ENCODE measurements around the gene LSS. TPM values are rescaled to one million over a fixed set of nuclear protein-coding genes. Genes with fewer than 3 reads are reported as not detected.

LSS gene
- polyA plus RNA-seq, 1 donor from 2014 or later: 13.5 TPM

DNA sequence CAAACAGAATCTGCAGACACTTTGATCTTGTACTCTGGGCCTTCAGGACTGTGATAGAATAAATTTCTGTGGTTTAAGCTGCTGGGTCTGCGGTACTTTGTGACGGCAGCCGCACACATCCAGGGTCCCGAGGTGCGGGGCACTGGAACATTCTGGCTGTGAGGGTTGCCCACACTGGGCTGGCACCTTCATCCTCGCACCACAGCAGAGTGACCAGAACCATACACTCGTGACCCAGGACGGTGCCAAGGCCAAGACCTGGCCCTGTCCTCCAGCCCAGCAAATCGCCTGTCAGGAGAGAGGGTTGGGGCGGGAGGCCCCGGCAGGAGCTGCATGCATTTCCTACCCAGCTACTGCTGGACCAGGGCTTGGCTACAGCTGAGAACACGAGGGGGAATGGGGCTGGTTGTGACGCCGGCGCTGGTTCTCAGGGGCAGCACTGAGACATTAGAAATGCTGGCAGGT is 70.6 kb downstream of the LSS start:
- Mint-ChIP-seq H3K9me3 (no peaks in the 10 kb centered on the region), H3K36me3 (peaks cover 3% of the 10 kb centered on the region), H3K27ac (no peak overlapping the region), H3K4me3 (no peak overlapping the region), H3K4me1 (peaks cover 0 to 1% (median 0%) of the 10 kb centered on the region in 3 donors), H3K27me3 (peaks cover 3% of the 10 kb centered on the region)

DNA sequence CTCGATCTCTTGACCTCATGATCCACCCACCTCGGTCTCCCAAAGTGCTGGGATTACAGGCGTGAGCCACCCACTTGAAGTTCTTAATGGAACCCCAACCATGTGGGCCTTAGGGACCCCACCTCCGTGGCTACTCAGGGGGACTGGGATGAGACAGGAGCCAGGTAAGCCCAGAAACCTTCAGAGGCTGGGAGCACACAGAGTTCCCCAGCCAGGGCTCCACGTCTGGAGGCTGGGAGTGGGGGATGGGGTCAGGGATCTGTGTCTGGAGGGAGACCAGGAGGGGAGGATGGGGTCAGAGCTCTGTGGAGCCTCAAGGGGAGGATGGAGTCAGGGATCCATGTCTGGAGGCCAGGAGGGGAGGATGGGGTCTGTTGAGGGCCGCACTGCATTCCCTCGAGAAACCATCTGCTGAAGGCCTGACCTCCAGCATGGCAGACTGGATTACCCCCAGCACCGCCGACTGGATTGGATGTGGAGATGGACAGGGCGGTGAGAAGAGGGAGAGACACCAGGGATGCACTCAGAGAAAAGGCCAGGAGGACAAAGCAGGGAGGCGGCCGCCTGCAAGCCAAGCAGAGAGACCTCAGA is 71.1 kb downstream of the LSS start:
- H3K36me3 Mint-ChIP-seq: peaks cover 2% of the 10 kb centered on the region

DNA sequence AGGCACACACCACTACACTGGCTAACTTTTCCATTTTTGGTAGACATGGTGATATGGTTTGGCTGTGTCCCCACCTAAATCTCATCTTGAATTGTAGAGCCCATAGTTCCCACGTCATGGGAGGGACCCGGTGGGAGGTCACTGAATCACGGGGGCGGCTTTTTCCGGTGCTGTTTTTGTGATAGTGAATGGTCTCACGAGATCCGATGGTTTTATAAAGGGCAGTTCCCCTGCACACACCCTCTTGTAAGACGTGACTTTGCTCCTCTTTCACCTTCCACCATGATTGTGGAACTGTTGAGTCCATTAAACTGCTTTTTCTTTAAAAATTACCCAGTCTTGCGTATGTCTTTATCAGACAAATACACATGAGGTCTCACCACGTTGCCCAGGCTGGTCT is 71.9 kb downstream of the LSS start:
- Mint-ChIP-seq H3K4me3 (no peak overlapping the region), H3K9me3 (no peaks in the 10 kb centered on the region), H3K36me3 (peaks cover 2% of the 10 kb centered on the region), H3K27me3 (peaks cover 3% of the 10 kb centered on the region), H3K27ac (no peak overlapping the region), H3K4me1 (peaks cover 0 to 1% (median 0%) of the 10 kb centered on the region in 3 donors)

More for the DNA sequence above, 71.1 kb downstream of the LSS start:
- Mint-ChIP-seq H3K27me3 (peaks cover 1% of the 10 kb centered on the region), H3K27ac (no peak overlapping the region), H3K4me3 (no peak overlapping the region), H3K4me1 (peaks cover 0 to 1% (median 0%) of the 10 kb centered on the region in 3 donors), H3K9me3 (no peaks in the 10 kb centered on the region)

DNA sequence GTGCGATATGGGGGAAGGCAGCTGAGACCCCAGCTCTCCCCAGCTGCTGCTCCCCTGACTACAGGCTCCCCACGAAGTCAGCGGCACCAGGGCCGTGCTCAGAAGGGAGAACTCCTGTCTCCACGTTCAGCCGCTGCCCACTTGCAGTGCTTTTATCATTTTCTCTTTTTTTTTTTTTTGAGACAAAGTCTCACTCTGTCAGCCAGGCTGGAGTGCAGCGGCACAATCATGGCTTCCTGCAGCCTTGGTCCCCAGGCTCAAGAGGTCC is 72.3 kb downstream of the LSS start:
- H3K27me3 Mint-ChIP-seq: peaks cover 3% of the 10 kb centered on the region

DNA sequence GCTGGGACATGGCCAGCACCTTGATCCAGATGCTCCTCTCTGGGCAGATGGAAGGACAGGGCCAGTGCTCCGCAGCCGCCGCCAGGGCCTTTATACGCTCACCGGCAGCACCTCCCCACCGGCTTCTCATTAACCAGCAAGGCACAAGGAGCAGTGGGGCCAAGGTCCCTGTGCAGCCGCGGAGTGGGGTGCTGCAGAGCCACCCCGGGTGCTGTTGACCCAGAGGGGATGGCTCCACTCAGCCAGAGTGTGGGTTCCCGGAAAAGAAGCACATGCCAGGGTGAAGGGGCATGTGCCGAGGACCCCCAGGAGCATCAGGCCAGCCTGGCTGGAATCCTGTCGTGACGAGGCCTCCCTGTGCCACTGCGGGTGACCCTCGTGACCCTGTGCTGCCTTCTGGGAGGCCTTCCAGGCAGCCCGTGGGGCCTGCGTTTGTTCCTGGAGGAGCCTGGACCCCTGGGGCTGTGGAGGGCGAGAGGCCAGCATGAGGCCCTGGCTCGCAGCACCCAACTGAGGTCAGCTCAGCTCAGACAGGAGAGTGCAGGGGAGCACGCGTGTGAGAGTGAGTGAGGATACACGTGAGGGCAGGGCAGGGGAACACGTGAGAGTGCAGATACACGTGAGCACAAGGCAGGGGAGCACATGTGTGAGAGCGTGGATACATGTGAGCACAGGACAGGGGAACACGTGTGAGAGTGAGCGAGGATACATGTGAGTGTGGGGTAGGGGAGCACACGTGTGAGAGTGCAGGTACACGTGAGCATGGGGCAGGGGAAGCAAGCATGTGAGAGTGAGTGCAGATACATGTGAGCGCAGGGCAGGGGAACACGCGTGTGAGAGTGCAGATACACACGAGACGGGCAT is 72.8 kb downstream of the LSS start, which contains the start of gene FTCD:
TSS of gene FTCD (minus strand) at position 66 of the 864 bp plus-strand sequence. CDS start at position 10, 56 bp downstream.
- Mint-ChIP-seq H3K4me3 (no peak within 1 kb of the TSS), H3K9me3 (no peaks in the 10 kb centered on the region), H3K4me1 (peaks cover 0 to 1% (median 0%) of the 10 kb centered on the region in 3 donors), H3K27ac (no peak within 1 kb of the TSS), H3K27me3 (peaks cover 3% of the 10 kb centered on the region), H3K36me3 (peaks cover 2% of the 10 kb centered on the region)

More for the DNA sequence above, 72.3 kb downstream of the LSS start:
- no peak overlapping the region for H3K4me3 Mint-ChIP-seq
- no peaks in the 10 kb centered on the region for H3K9me3 Mint-ChIP-seq
- H3K4me1 Mint-ChIP-seq: peaks cover 0 to 1% (median 0%) of the 10 kb centered on the region in 3 donors
- no peak overlapping the region for H3K27ac Mint-ChIP-seq
- H3K36me3 Mint-ChIP-seq: peaks cover 2% of the 10 kb centered on the region

DNA sequence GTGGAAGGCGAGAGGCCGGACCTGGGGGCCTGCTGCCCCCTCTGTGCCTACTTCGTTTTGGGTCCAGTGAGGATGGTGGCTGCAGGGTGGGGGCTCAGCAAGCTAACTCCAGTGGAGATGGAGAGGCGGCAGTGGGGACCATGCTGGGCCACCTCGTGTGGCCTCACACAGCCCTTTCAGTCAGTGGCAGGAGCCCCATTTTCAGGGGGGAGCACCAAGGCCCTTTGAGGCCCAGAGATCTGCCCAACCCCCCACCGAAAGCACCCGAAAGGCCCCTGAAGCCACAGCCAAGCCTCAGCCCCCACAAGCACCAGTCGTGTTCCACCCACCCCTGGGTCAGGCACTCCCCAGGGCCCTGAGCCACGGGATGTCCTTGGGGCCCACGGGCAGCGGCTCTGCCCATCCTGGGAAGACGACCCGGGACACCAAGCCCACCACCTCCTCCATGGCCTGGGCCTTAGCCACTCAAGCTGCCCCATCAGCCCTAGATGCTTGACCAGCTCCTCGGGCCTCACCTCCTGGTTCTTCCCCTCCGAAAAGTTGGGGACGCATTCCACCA is 73.5 kb downstream of the LSS start:
- peaks cover 2% of the 10 kb centered on the region for H3K36me3 Mint-ChIP-seq
- H3K9me3 Mint-ChIP-seq: no peaks in the 10 kb centered on the region
- peaks cover 3% of the 10 kb centered on the region for H3K27me3 Mint-ChIP-seq
- no peak overlapping the region for H3K4me3 Mint-ChIP-seq
- H3K4me1 Mint-ChIP-seq: peaks cover 0 to 1% (median 0%) of the 10 kb centered on the region in 3 donors
- no peak overlapping the region for H3K27ac Mint-ChIP-seq

DNA sequence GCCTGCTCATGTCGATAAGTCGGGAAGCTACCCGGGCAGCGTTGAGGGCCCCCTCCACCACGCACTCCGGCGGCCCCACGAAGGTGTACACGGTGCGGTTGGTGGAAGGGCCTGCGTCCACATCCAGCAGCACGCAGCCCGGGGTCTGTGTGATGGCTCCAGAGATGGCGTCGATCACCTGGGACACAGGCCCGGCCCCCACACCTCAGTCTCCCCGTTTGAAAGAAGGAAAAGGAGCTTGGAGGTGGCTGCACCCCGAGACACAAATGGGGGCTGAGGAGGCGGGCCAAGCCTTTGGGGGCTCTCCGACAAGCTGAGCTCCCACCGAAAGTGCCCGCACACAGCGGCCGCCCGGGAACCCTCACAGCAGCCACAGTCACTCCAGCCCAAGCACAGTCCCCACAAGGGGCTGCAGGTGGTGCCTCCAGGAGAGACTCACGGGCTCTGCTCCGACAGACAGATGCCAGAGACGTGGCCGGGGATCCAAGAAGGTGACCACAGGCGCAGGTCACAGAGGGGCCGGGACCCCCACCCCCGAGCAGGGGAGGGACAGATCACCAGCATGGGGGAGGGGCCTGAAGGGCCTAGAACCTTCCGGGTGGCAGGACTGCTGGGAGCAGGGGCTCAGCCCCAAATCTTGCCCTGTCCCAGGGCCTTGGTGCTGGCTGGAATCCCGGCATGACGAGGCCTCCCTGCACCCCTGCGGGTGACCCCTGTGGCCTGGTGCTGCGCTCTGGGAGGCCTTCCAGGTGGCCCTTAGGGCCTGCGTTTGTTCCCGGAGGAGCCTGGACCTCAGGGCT is 74.2 kb downstream of the LSS start:
- Mint-ChIP-seq H3K4me3 (no peak overlapping the region), H3K4me1 (peaks cover 0 to 1% (median 0%) of the 10 kb centered on the region in 3 donors), H3K9me3 (no peaks in the 10 kb centered on the region), H3K27ac (no peak overlapping the region), H3K36me3 (peaks cover 2% of the 10 kb centered on the region), H3K27me3 (peaks cover 3% of the 10 kb centered on the region)

DNA sequence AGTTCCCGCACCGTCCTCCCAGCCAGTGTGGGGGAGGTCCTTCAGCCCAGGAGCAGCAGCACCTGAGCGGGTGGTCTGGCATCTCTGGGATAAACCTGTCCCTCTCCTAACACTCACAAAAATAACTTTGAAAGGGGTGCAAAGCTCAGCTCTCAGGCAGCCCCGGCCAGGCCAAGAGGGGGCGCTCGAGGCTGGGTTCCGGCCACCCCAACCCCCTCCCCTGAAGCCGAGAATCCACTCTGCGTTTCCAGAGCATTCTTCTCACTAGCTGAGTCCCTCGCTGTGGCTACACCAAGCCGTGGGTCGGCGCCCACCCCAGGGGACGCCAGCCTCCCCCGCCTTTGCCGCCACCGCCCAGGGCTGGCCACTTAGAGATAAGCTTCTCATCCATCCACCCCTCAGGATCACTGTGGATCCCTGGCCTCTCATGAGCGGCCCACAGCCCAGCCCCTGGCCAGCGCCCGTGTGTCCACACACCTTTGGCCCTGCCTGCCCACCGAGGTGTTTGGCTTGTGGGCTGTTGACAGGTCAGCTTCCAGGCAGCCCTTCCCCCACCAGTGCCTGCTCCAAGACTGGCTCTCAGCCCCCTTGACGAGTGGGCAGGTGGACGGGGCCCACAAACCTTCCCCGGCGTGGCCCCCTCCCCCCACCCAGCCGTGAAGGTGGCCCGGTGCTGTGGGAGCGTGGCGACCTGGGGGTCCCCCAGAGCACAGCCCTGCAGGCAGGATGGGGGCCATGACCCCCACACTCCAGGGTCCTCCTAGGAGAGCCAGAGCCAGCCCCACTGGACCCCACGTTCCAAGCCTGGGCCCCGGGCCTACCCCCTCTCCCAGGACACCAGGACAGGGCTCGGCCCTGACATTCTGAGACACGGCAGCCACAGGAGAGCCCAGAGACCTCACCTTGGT is 75.1 kb downstream of the LSS start:
- Mint-ChIP-seq H3K27me3 (peaks cover 3% of the 10 kb centered on the region), H3K4me3 (no peak overlapping the region), H3K4me1 (peaks cover 0 to 1% (median 0%) of the 10 kb centered on the region in 3 donors), H3K9me3 (no peaks in the 10 kb centered on the region), H3K27ac (no peak overlapping the region), H3K36me3 (peaks cover 2% of the 10 kb centered on the region)

DNA sequence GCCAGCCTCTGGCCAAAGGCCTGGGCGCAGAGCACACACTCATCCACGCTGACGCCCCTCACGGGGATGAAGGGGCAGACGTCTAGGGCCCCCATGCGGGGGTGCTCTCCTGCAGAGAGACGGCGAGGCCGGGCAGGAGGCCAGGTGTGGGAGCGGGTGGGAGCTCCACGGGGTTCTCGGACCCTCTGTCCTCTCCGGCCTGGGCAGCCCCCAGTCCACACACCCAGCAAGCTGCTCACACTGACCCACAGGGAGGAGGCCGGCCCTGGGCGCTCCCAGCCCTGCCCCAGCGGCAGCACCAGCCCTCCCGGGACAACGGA is 75.7 kb downstream of the LSS start:
- H3K27me3 Mint-ChIP-seq: peaks cover 3% of the 10 kb centered on the region
- peaks cover 0 to 1% (median 0%) of the 10 kb centered on the region in 3 donors for H3K4me1 Mint-ChIP-seq
- peaks cover 2% of the 10 kb centered on the region for H3K36me3 Mint-ChIP-seq
- no peak overlapping the region for H3K4me3 Mint-ChIP-seq
- no peaks in the 10 kb centered on the region for H3K9me3 Mint-ChIP-seq
- no peak overlapping the region for H3K27ac Mint-ChIP-seq

DNA sequence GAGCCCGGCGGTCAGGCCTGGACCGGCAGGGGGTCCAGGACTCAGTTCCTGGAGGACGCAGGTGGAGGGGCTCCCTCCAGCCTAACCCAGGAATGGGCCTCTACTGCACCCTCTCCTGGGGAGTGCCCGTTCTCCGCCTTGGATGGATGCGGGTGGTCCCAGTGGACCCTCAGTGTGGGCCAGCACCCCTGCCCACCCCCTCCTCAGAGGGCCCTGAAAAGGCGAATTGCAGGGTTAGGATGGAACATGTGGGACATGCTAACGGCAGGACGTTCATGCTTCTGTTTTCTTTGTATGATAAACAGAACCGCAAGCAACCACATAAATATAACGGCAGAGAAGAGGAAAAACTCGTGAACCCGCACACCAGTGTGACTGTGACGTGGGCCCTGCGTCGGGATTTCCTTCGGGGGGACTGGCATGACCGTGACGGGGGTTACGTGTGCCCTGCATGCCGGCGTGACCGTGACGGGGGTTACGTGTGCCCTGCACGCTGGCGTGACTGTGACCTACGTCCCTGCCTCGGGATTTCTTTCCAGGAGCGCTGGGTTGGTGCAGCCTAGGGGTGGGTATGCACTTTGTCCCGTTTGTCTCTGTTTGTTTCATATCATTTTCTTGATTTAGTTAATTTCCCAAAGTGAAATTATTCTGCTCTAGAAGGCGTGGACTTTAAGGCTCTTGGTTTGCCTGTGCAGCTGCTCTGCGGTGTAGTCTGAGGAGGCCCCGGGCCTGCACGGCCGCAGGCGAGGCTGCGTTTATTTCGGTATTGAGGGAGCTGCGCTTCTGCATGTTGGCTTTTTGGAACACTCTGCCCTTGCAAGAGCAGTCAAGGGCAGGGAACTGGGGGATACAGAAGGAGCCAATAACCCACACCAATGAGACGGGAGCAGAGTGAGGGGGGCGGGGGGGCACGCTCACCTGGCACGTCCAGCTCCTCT is 76.3 kb downstream of the LSS start:
- Mint-ChIP-seq H3K36me3 (no peaks in the 10 kb centered on the region), H3K27me3 (peaks cover 3% of the 10 kb centered on the region), H3K4me1 (peaks cover 0 to 1% (median 0%) of the 10 kb centered on the region in 3 donors), H3K4me3 (peak overlapping the region in 1 of 4 donors; percentile 76), H3K9me3 (no peaks in the 10 kb centered on the region), H3K27ac (no peak overlapping the region)

DNA sequence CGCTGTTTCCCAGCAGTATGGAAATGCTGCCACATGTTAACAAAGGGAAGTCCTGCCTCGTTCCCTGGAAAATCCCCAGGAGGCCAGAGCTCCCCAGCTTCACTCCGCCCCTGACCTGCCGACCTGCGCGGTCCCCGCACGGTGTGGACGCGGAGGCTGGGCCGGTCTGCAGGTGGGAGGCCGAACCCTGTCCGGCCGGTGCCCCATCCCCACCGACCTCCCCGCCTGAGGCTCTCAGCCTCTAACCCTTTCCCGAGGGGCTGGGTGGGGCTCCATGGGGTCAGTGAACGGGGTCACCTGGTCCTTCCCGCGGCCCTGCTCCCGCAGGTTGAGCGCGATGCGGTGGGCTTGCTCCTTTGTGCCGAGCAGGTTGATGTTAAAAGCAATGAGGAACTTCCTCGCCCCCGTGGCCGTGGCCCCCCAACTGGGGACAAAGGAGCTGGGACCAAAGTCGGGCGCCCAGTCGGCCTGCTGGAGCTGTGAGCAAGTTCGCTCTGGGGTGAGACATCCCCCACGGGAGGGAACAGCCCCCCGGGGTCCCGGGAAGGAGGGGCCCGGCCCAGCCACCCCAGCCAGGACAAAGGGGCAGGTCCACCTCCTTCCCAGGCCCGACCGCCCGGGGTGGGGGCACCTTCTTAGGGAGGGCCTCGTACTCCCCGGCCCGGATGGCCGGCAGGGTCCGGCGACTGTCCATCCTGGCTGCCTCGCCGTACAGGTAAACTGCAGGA is 77.1 kb downstream of the LSS start:
- Mint-ChIP-seq H3K4me3 (no peak overlapping the region), H3K27me3 (peaks cover 3% of the 10 kb centered on the region), H3K4me1 (peaks cover 0 to 1% (median 0%) of the 10 kb centered on the region in 3 donors), H3K9me3 (no peaks in the 10 kb centered on the region), H3K36me3 (no peaks in the 10 kb centered on the region), H3K27ac (no peak overlapping the region)

DNA sequence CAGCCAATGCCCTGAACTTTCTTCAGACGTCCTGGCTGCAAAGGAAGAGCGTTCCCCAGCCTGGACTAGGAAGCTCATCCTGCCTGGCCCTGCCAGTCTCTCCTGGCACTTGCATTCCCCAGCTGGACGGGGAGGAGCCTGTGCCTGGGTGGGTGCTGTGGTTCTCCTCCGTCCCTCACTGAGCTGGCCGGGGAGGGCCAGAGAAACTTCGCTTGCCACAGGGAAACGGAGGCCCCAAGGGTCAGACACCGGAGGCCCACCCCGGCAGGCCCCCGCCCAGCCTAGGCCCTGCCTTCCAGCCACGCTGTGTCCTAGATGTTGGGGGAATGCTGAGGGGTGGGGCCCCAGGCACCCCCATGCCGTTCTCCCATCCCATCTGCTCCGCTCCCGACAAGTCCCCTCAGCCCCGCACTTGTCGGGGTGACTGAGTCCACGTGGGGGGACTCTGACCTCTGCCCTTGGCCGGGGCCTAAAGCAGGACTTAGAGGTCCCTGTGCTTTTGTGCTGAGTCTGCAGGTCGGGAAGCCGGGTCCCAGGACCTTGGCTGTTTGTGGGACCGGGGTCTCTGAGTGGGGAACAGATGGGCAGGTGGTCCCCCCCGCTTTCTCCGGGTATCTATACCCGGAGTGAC is 78.0 kb downstream of the LSS start:
- H3K4me3 Mint-ChIP-seq: no peak overlapping the region
- H3K27me3 Mint-ChIP-seq: peaks cover 3% of the 10 kb centered on the region
- H3K36me3 Mint-ChIP-seq: no peaks in the 10 kb centered on the region
- H3K27ac Mint-ChIP-seq: no peak overlapping the region
- H3K9me3 Mint-ChIP-seq: no peaks in the 10 kb centered on the region
- H3K4me1 Mint-ChIP-seq: no peaks in the 10 kb centered on the region
